GM12872 (cell line): ENCODE measurements around the gene UQCR11.

ENCODE experiments used
- CTCF ChIP-seq: IDR thresholded peaks from 3 replicates; pipeline ENCODE4 v1.5.1; 2011; ENCODE audit warnings: low read depth, mild to moderate bottlenecking, low read length, moderate library complexity; ENCODE audit not compliant: insufficient read depth

Gene UQCR11

GRCh38 chr19:1567116-1567847 lies 38.0 kb downstream of the UQCR11 start:
- TF ChIP-seq CTCF: no peak

- no peak for TF ChIP-seq CTCF
Measured at GRCh38 chr19:1566392-1567115, 38.7 kb downstream of the UQCR11 start.

GRCh38 chr19:1563251-1563650 lies 42.0 kb downstream of the UQCR11 start:
- TF ChIP-seq CTCF: no peak

DNA sequence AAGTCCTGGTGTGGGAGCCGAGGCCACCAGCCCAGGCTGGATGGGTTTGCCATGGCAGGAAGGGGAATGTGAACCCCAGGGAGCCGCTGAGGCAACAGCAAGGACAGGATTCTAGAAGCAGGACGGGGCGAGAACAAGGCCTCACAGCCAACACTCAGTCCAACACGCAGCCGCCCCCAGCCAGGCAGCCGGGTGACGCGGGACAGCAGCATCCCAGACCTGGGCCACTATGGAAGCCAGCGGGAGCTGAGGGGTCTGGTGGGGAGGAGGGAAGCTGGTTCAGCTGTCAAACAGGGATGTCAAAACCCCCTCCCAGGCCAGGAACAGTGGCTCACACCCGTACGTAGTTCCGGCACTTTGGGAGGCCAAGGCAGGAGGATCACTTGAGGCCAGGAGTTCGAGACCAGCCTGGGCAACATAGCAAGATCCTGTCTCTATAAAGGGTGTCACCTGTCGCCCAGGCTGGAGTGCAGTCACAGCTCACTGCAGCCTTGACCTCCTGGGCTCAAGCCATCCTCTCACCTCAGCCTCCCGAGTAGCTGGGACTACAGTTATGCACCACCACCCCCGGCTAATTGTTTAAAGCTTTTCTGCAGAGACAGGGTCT lies 43.9 kb downstream of the UQCR11 start:
- TF ChIP-seq CTCF: no peak

DNA sequence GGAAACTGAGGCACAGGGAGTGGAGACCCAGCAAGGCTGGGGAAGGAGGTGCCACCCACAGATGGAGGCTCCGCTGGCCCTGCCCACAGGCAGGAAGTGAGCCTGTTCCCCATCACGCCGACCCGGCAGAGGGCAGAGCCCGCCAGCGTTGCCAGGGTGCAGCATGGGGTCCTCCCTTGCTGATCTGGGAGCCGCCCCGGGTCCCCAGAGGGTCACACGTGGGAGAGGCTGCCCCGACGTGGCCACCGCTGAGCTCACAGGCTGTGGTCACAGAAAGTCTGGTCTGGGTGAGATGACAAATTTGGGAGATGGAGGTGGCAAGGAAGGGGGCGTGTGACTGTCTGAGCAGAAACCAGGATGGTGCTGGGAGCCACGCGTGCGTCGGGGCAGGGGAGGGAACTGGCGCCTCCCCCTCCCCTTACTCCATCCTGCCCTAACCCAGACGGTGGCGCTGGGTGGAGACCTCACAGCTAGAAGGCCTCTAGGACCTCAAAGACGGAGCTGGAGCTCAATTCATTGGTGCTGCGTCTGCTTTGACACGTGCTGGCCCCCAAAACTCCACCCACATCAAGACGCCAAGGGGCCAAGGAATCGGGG lies 44.9 kb downstream of the UQCR11 start:
- TF ChIP-seq CTCF: no peak

GRCh38 chr19:1558552-1558951 lies 46.7 kb downstream of the UQCR11 start:
- TF ChIP-seq CTCF: no peak

DNA sequence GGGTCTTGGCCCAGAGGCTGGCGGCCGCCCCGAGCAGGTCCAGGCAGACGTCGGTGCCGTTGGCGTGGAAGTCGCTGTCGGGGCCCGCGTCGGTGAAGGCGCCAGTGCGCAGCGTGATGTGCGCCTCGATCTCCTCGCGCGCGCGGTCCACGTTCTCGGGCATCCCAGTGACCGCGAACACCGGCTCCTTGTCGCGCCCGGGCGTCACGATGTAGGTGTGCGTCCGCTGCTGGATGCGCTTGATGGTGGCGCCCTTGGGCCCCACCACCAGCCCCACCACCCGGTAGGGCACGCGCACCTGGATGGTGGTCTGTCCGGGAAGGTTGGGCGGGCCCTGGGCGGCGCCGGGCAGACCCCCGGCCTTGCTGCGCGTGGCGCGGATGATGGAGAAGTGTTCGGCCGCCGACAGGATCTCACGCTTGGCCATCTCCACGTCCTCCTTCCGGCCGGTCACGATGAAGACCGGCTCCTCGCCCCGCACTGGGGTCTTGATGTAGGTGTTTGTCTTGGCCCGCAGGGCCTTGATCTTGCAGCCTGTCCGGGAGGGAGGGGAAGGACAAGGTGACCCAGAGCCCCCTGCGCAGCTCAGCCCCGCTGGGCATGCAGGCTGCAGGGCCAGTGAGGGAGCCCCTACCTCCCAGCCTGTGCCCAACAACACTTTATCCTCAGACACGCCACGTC lies 48.7 kb downstream of the UQCR11 start:
- no peak for TF ChIP-seq CTCF
